ENCODE data around the gene NR2F6. TPM values are rescaled to one million over a fixed set of nuclear protein-coding genes. Genes with fewer than 3 reads are reported as not detected.
A peak's percentile ranks its signal among the peaks of the same experiment; 100 is the strongest.

NR2F6 gene
- polyA plus RNA-seq, 1 experiment, result 28.0 TPM

DNA sequence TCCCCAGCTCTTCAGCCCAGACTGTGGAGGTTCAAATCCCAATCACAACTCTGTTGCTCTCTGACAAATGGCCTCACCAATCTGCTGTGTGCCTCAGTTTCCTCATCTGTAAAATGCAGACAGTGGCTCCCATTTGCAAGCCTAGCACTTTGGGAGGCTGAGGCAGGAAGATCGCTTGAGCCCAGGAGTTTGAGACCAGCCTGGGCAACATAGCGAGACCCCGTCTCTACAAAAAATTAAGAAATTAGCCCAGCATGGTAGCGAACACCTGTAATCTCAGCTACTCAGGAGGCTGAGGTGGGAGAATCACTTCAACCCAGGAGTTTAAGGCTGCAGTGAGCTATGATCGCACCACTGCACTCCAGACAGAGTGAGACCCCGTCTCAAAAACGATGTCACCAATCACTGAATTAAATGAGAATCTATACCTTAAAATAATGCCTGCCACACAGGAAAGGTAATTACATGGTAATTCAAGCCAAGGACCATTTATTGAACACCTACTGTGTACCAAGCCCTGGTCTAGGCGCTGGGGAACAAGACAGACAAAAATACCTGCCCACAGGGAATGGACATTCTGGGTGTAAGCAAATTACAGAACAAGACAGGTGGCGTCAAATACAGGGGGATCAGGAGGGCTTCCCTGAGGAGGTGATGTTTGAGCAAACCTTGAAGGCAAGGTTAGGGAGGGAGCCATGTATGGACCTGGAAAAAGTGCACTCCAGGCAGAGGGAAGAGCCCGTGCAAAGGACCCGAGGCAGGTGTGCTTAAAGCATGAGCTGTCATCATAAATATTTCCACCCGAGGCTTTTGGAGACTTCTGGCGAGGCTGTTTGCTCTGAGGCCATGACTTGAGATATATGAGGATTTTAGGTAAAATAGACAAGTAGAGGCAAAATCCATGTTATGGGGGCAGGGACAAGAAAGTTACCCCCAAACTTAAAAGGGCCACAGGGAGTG, 7.7 kb downstream of the NR2F6 start:
- Histone ChIP-seq H3K36me3 (ENCODE audit: control insufficient read depth, insufficient read depth, low read length) (peaks cover 17% of the 10 kb centered on the region), H3K27me3 (ENCODE audit: control insufficient read depth, insufficient read depth, low read length) (no peaks in the 10 kb centered on the region), H3K4me3 (ENCODE audit: low read depth, low read length) (no peak overlapping the region)
- TF ChIP-seq, protein P1, sequence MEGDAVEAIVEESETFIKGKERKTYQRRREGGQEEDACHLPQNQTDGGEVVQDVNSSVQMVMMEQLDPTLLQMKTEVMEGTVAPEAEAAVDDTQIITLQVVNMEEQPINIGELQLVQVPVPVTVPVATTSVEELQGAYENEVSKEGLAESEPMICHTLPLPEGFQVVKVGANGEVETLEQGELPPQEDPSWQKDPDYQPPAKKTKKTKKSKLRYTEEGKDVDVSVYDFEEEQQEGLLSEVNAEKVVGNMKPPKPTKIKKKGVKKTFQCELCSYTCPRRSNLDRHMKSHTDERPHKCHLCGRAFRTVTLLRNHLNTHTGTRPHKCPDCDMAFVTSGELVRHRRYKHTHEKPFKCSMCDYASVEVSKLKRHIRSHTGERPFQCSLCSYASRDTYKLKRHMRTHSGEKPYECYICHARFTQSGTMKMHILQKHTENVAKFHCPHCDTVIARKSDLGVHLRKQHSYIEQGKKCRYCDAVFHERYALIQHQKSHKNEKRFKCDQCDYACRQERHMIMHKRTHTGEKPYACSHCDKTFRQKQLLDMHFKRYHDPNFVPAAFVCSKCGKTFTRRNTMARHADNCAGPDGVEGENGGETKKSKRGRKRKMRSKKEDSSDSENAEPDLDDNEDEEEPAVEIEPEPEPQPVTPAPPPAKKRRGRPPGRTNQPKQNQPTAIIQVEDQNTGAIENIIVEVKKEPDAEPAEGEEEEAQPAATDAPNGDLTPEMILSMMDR (IDR thresholded peaks at IDR 0.05; ENCODE audit: insufficient read depth, low read depth, low read length), result no peak
- POLR2A ChIA-PET, result no interaction called here
- no peak for DNase-seq (ENCODE audit: low read depth)
- CTCF ChIA-PET, result interaction anchor here (0.6 to 1.1 kb wide), 2 partner anchors 11 to 21 kb away, joined by 3 read pairs; no protein-coding TSS in a partner anchor

DNA sequence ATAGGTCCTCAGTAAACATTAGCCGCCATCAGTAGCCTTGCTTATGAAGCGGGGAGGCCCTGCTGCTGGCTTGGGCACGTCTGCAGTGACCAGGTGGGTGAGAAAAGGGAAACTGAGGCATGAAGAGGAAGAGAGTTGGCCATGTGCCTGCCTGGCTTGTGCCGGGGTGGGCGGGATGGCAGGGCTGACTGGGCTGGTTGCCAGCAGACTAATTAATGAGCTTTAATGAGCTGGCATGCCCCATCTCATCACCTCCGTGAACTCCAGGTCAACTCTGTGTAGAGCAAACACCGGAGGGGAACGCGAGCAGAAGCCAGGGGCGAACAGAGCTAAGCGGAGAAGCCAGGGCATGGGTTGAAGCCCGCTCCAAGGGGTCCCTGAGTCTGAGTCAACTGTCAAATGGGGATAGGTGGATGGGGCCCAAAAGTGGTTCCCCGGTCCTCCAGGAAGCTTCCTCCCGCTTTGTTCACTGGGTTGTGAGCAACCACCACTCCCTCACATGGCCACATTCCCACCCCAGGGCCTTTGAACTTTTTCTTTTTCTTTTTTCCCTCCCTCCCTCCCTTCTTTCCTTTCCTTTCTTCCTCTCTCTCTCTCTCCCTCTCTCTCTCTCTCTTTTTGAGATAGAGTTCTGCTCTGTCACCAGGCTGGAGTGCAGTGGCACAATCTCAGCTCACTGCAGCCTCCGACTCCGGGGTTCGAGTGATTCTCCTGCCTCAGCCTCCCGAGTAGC, 8.7 kb downstream of the NR2F6 start:
- ChIA-PET POLR2A (no interaction called here), CTCF (interaction anchor here (1.5 kb wide), 1 partner anchor 46 kb away, joined by 5 read pairs; no protein-coding TSS in a partner anchor)
- H3K36me3 ChIP-seq (ENCODE audit: control insufficient read depth, insufficient read depth, low read length), result peaks cover 23% of the 10 kb centered on the region
- TF ChIP-seq, protein P1 (IDR thresholded peaks at IDR 0.05; ENCODE audit: insufficient read depth, low read depth, low read length), result no peak
- DNase-seq (ENCODE audit: low read depth), result no peak
- H3K4me3 ChIP-seq (ENCODE audit: low read depth, low read length), result no peak overlapping the region
- no peaks in the 10 kb centered on the region for H3K27me3 ChIP-seq (ENCODE audit: control insufficient read depth, insufficient read depth, low read length)

DNA sequence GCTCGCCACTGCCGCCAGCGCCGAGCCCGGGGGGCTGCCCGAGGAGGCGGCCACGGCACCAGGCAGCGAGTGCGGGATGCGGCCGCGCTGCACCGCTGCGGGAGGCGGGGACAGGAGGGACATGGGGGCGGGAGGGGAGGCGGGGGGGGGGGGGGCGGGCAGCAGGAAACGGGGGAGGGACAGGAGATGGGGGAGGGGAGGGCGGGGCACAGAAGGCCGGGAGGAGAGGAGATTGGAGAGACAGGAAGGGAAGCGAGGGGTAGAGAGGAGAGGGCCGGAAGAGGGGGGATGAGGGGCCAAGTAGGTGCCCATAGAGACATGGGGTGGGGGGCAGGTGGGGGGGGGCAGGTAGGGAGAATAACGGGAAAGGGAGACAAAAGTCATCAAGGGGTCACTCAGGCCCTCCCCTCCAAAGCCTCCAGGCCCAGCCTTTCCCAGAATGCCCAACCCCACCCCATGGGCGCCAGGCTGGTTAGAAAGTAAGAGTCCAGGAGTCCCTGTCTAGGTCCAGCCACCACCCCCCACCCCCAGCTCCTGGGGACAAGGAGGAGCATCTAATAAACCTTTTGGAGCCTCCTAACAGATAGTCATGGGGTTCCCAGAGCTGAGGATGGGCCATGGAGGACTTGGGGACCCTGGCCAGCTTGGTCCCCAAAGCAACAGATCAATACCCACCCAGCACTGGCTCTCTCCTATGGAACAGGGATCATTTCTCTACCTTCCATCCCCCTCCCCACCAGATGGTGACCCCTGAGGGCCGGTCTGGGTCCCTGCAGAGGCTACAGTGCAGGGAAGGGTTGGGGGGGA, 9.5 kb downstream of the NR2F6 start:
- TF ChIP-seq, protein P1 (IDR thresholded peaks at IDR 0.05; ENCODE audit: insufficient read depth, low read depth, low read length), result no peak
- DNase-seq (ENCODE audit: low read depth), result no peak
- peaks cover 27% of the 10 kb centered on the region for H3K36me3 ChIP-seq (ENCODE audit: control insufficient read depth, insufficient read depth, low read length)
- H3K27me3 ChIP-seq (ENCODE audit: control insufficient read depth, insufficient read depth, low read length), result no peaks in the 10 kb centered on the region
- peak overlapping the region; percentile 48 for H3K4me3 ChIP-seq (ENCODE audit: low read depth, low read length)
- POLR2A ChIA-PET, result no interaction called here
- CTCF ChIA-PET, result interaction anchor here (0.8 to 1.7 kb wide), 7 partner anchors 8 to 47 kb away, joined by 3 to 14 read pairs (median 5); partner anchors contain the start of gene OCEL1

GRCh38 chr19:17235300-17235970, 10.3 kb downstream of the NR2F6 start:
- CTCF ChIA-PET, result interaction anchor here (0.6 to 1.7 kb wide), 8 partner anchors 9 to 47 kb away, joined by 3 to 14 read pairs (median 4); partner anchors contain the start of gene OCEL1
- H3K27me3 ChIP-seq (ENCODE audit: control insufficient read depth, insufficient read depth, low read length), result no peaks in the 10 kb centered on the region
- peaks cover 30% of the 10 kb centered on the region for H3K36me3 ChIP-seq (ENCODE audit: control insufficient read depth, insufficient read depth, low read length)
- TF ChIP-seq, protein P1 (IDR thresholded peaks at IDR 0.05; ENCODE audit: insufficient read depth, low read depth, low read length), result peak; percentile 44
- no peak for DNase-seq (ENCODE audit: low read depth)
- POLR2A ChIA-PET, result no interaction called here
- peak overlapping the region; percentile 48 for H3K4me3 ChIP-seq (ENCODE audit: low read depth, low read length)

Data from BJ (cell line).